Mesothelial cell of epicardium (in vitro differentiated cells): ENCODE results near the gene AUP1. TPM values are rescaled to one million over a fixed set of nuclear protein-coding genes. Genes with fewer than 3 reads are reported as not detected.

Source experiments
- DNase-seq, 2 experiments: peaks; one replicate each; pipeline ENCODE4 v3.0.0; 2021; ENCODE audit warnings: low spot score in 2 of 2; ENCODE audit not compliant: unreplicated experiment in 2 of 2
- H3K27ac Mint-ChIP-seq: 2 replicates; pipeline ENCODE4 v1.8.0; 2021; ENCODE audit warnings: mixed read lengths
- H3K27me3 Mint-ChIP-seq: 2 replicates; pipeline ENCODE4 v1.8.0; 2021; ENCODE audit warnings: low read depth, mixed read lengths
- H3K36me3 Mint-ChIP-seq: 2 replicates; pipeline ENCODE4 v1.8.0; 2021; ENCODE audit warnings: mixed read lengths
- H3K4me1 Mint-ChIP-seq: 2 replicates; pipeline ENCODE4 v1.8.0; 2021; ENCODE audit warnings: mixed read lengths
- H3K4me3 Mint-ChIP-seq: 2 replicates; pipeline ENCODE4 v1.8.0; 2021; ENCODE audit warnings: mild to moderate bottlenecking, moderate library complexity, mixed read lengths
- H3K9me3 Mint-ChIP-seq: 2 replicates; pipeline ENCODE4 v1.8.0; 2021; ENCODE audit warnings: mixed read lengths
- CTCF ChIP-seq: fragments of 200-600 bp; sonication (generic); IDR thresholded peaks from one replicate; pipeline ENCODE4 v1.5.0; 2021; ENCODE audit warnings: antibody characterized with exemption; ENCODE audit not compliant: unreplicated experiment
- total RNA-seq: library from RNA; stranded (reverse); gene quantifications from 3 replicates; pipeline ENCODE4 v1.2.1, GENCODE V29; 2021

AUP1 gene
- total RNA-seq, 1 donor from 2014 or later = 86.2 TPM

DNA sequence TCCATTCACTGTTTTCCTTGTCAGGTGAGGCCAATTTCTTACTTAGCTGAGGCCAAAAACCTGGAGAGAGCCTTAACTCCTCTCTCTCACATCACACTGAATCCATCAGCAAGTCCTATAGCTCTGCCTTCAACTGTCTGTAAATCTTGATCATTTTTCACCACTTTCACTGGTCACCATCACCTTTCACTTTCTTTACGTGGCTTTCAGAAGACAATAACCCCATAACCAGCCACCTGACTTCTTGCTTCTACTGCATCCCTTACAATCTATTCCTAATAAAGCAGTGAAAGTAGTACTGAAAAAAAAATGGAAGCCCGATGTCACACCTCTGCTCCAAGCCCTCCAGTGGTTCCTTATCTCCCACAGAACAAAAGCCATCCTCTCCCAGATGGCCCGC lies 16.5 kb upstream of the AUP1 start:
- peaks cover 17% of the 10 kb centered on the region for H3K4me1 Mint-ChIP-seq
- no peak for TF ChIP-seq CTCF
- H3K27ac Mint-ChIP-seq = no peak overlapping the region
- peaks cover 3% of the 10 kb centered on the region for H3K36me3 Mint-ChIP-seq
- H3K27me3 Mint-ChIP-seq = peaks cover 6% of the 10 kb centered on the region
- H3K4me3 Mint-ChIP-seq = no peak overlapping the region
- no peak for DNase-seq
- H3K9me3 Mint-ChIP-seq = no peaks in the 10 kb centered on the region

- no peak overlapping the region for H3K4me3 Mint-ChIP-seq
- H3K27ac Mint-ChIP-seq = no peak overlapping the region
- peaks cover 5% of the 10 kb centered on the region for H3K27me3 Mint-ChIP-seq
- H3K36me3 Mint-ChIP-seq = peaks cover 3% of the 10 kb centered on the region
- DNase-seq = no peak
- H3K4me1 Mint-ChIP-seq = peaks cover 10% of the 10 kb centered on the region
- TF ChIP-seq CTCF = no peak
- H3K9me3 Mint-ChIP-seq = no peaks in the 10 kb centered on the region
These were observed 15.1 kb upstream of the AUP1 start for GRCh38 chr2:74544634-74545033.

DNA sequence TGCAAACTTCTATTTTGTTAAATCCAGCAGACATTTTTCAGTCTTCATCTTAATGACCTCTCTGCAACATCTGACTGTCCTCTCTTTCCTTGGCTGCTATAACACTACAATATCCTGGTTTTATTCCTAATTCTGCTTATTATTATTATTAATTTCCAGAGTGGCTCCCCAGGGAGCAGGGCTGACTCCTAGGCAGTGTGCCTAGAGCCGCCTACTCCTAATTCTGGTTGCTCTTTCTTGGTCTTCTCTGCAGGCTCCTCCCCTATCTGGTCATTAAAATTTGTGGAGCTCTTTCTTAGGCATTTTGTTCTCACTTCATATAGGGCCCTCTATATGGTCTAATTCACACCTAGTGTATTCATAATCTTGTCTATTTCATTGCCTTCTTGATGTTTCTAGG lies 13.5 kb upstream of the AUP1 start:
- H3K27ac Mint-ChIP-seq = no peak overlapping the region
- DNase-seq = no peak
- no peaks in the 10 kb centered on the region for H3K9me3 Mint-ChIP-seq
- no peak overlapping the region for H3K4me3 Mint-ChIP-seq
- no peak for TF ChIP-seq CTCF
- H3K27me3 Mint-ChIP-seq = peaks cover 4% of the 10 kb centered on the region
- H3K4me1 Mint-ChIP-seq = peaks cover under 1% of the 10 kb centered on the region
- peaks cover 3% of the 10 kb centered on the region for H3K36me3 Mint-ChIP-seq

GRCh38 chr2:74540291-74540690 lies 10.8 kb upstream of the AUP1 start:
- no peak overlapping the region for H3K4me3 Mint-ChIP-seq
- H3K27me3 Mint-ChIP-seq = no peaks in the 10 kb centered on the region
- H3K9me3 Mint-ChIP-seq = no peaks in the 10 kb centered on the region
- DNase-seq = no peak
- no peak for TF ChIP-seq CTCF
- no peak overlapping the region for H3K27ac Mint-ChIP-seq
- no peaks in the 10 kb centered on the region for H3K4me1 Mint-ChIP-seq
- H3K36me3 Mint-ChIP-seq = peaks cover 3% of the 10 kb centered on the region

DNA sequence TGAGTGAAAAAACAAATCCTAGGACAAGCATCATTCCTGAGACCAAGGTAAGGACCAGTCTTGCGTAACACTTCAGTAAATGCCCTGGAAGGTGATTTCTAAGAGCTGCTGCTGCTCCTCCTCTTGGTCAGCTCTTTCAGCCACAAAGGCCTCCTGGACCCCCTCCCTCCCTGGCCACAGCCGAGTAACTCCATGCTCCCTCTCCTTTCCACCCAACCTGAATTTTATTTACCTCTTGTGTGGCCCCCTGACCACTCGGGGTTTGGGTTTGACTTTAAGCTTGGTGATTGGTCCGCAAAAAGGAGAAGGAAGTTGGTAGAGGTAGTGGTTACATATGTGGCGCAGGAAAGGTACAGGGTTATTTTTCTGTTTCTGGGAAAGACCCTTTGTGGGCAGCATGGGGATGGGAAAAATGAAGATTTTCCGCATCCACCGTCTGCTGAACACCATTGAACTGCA lies 9.4 kb upstream of the AUP1 start:
- no peak for DNase-seq
- no peak overlapping the region for H3K27ac Mint-ChIP-seq
- no peak for TF ChIP-seq CTCF

DNA sequence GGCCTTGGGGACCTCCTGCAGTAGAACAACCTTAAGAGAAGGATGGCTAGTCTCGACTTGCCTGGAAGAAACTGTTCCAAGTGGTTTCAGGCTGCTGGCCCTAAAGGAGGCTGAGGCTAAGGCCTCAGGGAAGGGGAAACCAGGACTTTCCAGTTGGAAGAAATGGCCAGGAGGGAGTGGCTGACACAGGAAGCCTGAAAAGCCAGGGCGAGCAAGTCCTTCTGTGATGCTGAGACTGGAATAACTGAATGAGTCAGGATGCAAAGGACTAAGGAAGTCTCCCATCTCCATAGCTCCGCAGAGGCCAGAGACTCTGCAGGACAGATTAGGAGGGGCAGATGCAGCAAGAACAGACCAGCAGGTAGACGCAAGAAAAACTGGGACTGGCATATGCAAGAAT lies 7.6 kb upstream of the AUP1 start:
- H3K4me3 Mint-ChIP-seq = no peak overlapping the region
- H3K27ac Mint-ChIP-seq = no peak overlapping the region
- peaks cover under 1% of the 10 kb centered on the region for H3K4me1 Mint-ChIP-seq
- H3K36me3 Mint-ChIP-seq = peaks cover under 1% of the 10 kb centered on the region
- no peak for TF ChIP-seq CTCF
- no peaks in the 10 kb centered on the region for H3K27me3 Mint-ChIP-seq
- DNase-seq = no peak
- no peaks in the 10 kb centered on the region for H3K9me3 Mint-ChIP-seq

More for the DNA sequence above, 9.4 kb upstream of the AUP1 start:
- Mint-ChIP-seq H3K36me3 (peaks cover 3% of the 10 kb centered on the region), H3K27me3 (no peaks in the 10 kb centered on the region), H3K4me1 (no peaks in the 10 kb centered on the region), H3K9me3 (no peaks in the 10 kb centered on the region), H3K4me3 (no peak overlapping the region)
